HL-60 (cell line): ENCODE data around the gene POLR2L.

Experiments used
- DNase-seq, 2 experiments: peaks; one replicate each; pipeline ENCODE4 v3.0.0-alpha.2; 2010 to 2020; ENCODE audit warnings: low read depth in 1 of 2, low spot score in 1 of 2
- H3K27ac ChIP-seq: fragments of 250-450 bp; sonication (Bioruptor Pico); replicated peaks from 2 replicates; pipeline ENCODE4 v1.5.1; 2020; ENCODE audit warnings: mild to moderate bottlenecking, moderate library complexity
- H3K27me3 ChIP-seq: fragments of 250-450 bp; sonication (Bioruptor Pico); 2 replicates; pipeline ENCODE4 v1.5.1; 2021; ENCODE audit warnings: mild to moderate bottlenecking, moderate library complexity; ENCODE audit not compliant: insufficient read depth, poor library complexity, severe bottlenecking
- H3K4me3 ChIP-seq: replicated peaks from 2 replicates; pipeline ENCODE4 v1.5.1; 2011; ENCODE audit warnings: mild to moderate bottlenecking, control low read depth, low read length; ENCODE audit not compliant: insufficient read depth
- CTCF ChIP-seq: IDR thresholded peaks from one replicate; pipeline ENCODE4 v1.5.1; 2011; ENCODE audit warnings: low read length, control low read depth, inconsistent platforms; ENCODE audit not compliant: insufficient read depth
- GABPA ChIP-seq: IDR thresholded peaks from 2 replicates; pipeline ENCODE4 v1.6.1; 2012; ENCODE audit warnings: low read depth
- POLR2AphosphoS5 ChIP-seq: IDR thresholded peaks from 2 replicates; pipeline ENCODE4 v1.6.1; 2012; ENCODE audit warnings: low read depth
- REST ChIP-seq: IDR thresholded peaks from 2 replicates; pipeline ENCODE4 v1.6.1; 2012; ENCODE audit warnings: low read depth; ENCODE audit not compliant: insufficient replicate concordance
- SPI1 ChIP-seq: IDR thresholded peaks from 2 replicates; pipeline ENCODE4 v1.6.1; 2012; ENCODE audit warnings: low read depth, mild to moderate bottlenecking, borderline replicate concordance

POLR2L gene

GRCh38 chr11:789943-790342 is 52.4 kb downstream of the POLR2L start, which contains the start of gene CEND1:
Gene CEND1, minus strand, starts transcription at chr11:790090. Its CDS starts 1,514 bp downstream, at chr11:788576.
- H3K4me3 ChIP-seq: no peak within 1 kb of the TSS
- TF ChIP-seq CTCF: no peak
- no peak for TF ChIP-seq POLR2AphosphoS5
- no peak for TF ChIP-seq SPI1
- no peak for TF ChIP-seq REST
- no peak for TF ChIP-seq GABPA
- DNase-seq: no peak
- no peak within 1 kb of the TSS for H3K27ac ChIP-seq
- H3K27me3 ChIP-seq: peaks cover 6% of the 10 kb centered on the region
